HG03095 (cell line): ENCODE measurements around the gene ANKRD26.
"Not testable (repeated sequence)": the region's sequence is repeated elsewhere in the genome, so short reads cannot be mapped to it uniquely, and the experiment has no call there.

Source experiments
- ATAC-seq: cut with Tn5 transposase; IDR thresholded peaks from one replicate; pipeline ENCODE4 v1.9.1; 2021; ENCODE audit warnings: moderate library complexity; ENCODE audit not compliant: unreplicated experiment

Gene ANKRD26

GRCh38 chr10:27099916-27100812 lies at the start of gene ANKRD26:
Gene ANKRD26 (minus strand): TSS chr10:27100494. CDS start chr10:27100326, 168 bp downstream.
- ATAC-seq, result peak; percentile 78

GRCh38 chr10:27147701-27148100 lies 47.4 kb upstream of the ANKRD26 start:
- no peak for ATAC-seq

DNA sequence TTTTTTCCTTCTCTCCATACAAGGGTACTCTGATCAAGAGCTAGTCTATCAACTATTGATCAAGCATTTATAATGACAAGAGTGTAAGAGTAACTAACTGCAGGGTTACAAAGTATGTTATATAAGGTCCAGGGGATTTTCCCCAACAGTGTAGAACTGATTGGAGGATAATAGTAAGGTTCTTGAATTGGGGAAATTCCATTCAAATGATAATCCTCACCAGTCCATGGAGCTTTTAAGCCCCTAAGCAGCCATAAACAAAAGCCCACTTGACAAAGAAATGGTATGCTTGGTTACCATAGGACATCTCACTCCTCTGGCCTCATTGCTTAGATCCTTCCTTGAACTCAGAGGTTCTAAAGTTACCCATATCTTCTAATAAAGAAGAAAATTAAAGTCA lies 45.6 kb upstream of the ANKRD26 start:
- ATAC-seq, result no peak

DNA sequence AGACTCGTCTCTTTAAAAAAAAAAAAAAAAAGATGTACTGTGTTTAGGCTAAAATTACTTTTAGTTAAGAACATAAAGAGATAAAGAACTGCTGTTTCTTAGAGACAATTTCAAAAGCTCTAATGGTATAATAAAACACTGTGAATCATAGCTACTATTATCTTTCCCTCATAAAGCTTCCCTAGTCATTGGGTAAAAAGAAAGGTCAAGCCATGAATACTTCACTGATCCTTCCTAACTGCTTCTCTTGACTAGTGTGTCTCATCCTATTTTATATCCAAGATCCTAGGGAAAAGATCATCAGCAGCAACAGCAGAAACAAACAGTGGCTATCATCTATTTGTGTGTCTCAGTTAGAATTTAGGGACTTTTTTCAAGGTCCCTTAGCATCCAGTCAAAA lies 43.4 kb upstream of the ANKRD26 start:
- ATAC-seq, result no peak

- ATAC-seq, result no peak
Observed at GRCh38 chr10:27138277-27138676, 38.0 kb upstream of the ANKRD26 start.

- ATAC-seq, result no peak
Observed at GRCh38 chr10:27134371-27134770, 34.1 kb upstream of the ANKRD26 start.

DNA sequence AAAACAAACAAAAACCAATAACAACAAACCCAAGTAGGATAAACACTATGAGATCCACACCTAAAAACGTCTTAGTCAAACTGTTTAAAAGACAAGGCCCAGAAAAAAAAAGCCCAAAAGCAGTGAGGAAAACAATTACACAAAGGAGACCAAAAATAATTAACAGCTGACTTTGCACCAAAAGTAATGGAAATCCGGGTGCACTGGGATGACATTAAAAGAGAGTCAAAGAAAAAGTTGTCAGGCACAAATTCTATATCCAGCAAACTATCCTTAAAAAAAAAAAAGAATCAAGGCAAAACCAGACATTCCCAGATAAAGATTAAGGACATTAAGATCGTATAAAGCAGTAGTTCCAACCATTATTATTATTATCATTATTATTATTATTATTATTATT lies 7.9 kb upstream of the ANKRD26 start:
- no peak for ATAC-seq

DNA sequence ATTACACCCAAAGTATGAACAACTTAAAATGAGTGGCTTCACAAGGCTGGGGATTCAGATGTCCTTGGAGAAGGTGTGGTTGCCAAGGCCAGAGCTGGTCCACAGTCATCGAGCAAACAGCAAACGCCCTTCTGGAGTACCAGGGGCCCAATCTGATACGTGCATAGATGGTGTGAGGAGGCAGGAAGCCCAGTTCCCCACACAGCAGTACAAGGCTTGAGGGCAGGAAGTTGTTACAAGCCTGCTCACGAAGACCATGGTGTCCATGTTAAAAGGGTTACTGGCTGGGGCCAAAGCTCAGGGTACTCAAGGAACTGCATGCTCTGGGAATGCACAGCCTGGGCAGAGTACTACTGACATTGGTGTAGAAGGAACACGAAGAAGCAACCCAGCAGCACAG lies 4.6 kb upstream of the ANKRD26 start:
- no peak for ATAC-seq

- peak; percentile 2 for ATAC-seq
Observed at GRCh38 chr10:27100813-27101347, 586 bp upstream of the ANKRD26 start.

DNA sequence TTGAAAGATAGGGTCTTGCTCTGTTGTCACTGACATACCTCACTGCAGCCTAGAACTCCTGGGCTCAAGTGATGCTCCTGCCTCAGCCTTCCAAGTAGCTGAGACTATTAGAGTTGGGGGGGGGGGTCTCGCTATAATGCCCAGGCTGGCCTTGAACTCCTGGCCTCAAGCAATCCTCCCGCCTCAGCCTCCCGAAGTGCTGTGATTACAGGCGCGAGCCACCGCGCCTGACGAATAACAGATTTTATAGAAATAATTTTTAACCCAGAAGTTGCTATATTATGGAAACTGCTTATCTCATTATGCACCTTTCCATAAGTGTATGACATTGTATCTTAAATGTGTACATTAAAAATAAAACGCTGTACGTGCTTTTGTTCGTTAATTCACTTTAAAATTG lies 846 bp downstream of the ANKRD26 start:
- no peak for ATAC-seq

- ATAC-seq, result no peak
Observed at GRCh38 chr10:27088119-27089044, 11.9 kb downstream of the ANKRD26 start.

- no peak for ATAC-seq
Observed at GRCh38 chr10:27072436-27073114, 27.7 kb downstream of the ANKRD26 start.

- ATAC-seq, result no peak
Observed at GRCh38 chr10:27068217-27068891, 31.9 kb downstream of the ANKRD26 start.

DNA sequence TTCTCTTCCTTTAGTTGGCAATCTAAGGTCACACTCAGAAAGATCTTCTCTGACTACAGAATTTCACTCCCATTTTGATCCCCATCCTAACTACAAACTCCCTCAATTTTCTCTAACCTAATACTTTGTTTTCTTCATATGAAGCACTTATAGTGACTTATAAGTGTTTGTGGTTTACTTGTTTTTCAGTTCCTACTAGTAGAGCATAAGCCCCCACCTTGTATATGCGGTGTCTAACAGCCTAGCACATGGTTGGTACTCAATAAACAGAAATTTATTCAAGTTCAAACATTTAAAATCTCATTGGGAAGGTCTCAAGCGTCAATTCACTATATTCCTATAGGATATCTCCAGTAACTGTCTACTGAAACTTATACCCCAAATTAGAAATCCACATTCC lies 35.2 kb downstream of the ANKRD26 start:
- no peak for ATAC-seq

GRCh38 chr10:27052656-27053055 lies 47.6 kb downstream of the ANKRD26 start:
- ATAC-seq, result no peak

- ATAC-seq, result not testable (repeated sequence)
Observed at GRCh38 chr10:27045247-27045646, 55.0 kb downstream of the ANKRD26 start.

DNA sequence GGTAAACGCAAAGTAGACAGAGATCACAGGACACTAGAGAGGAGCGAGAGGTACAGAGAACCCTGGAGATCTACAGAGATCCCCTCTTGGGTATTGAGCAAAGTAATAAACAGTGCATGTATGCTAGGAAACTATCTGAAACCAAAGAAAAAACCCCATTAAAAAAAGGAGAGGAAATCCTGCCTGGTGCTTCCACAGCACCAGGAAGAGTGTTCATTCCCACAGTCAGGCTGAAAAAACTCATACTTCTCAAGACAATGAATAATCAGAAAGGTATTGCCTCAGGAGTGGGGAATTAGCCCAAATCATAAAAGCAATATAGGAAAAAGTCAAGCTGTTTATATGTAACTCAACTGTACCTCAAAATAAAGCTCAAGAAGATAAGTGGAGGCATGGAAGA lies 59.1 kb downstream of the ANKRD26 start:
- no peak for ATAC-seq

DNA sequence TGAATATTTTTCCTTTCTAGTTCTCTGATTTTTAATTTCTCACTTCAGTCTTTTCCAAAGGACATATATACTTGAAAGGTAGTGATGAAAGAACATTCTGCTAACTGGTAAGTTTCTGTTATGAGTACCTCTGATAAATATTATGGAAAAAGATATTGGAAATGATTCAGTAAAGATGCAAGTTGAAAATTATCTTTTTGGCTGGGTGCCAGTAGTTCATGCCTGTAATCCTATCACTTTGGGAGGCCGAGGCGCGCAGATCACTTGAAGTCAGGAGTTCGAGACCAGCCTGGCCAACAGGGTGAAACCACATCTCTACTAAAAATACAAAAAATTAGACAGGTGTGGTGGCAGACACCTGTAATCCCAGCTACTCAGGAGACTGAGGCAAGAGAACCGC lies 62.1 kb downstream of the ANKRD26 start:
- ATAC-seq, result no peak

DNA sequence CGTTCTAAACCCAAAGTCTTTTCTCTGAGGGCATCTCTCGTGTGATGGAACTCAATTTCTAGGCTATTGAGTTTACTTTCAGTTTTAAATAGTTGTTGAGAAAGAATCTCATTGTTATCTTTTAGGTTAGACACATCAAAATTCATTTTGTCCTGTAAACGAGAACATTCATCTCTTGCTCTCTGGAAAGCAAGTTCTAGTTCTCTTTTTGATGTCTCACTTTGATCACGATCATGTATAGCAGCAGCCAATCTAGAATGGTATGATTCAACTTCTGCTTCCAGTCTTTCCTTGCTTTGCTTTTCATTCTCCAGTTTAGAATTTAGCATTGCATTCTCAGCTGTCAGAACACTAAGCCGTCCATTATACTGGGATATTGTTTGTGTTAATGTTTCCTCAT lies 65.1 kb downstream of the ANKRD26 start:
- no peak for ATAC-seq

GRCh38 chr10:27030060-27030459 lies 70.2 kb downstream of the ANKRD26 start:
- ATAC-seq, result no peak
